GM19351 (cell line): ENCODE results near the gene PHYKPL.
"Not testable (repeated sequence)": the region's sequence is repeated elsewhere in the genome, so short reads cannot be mapped to it uniquely, and the experiment has no call there.

Experiments
- ATAC-seq: cut with Tn5 transposase; IDR thresholded peaks from one replicate; pipeline ENCODE4 v1.9.1; 2021; ENCODE audit warnings: mild to moderate bottlenecking, moderate library complexity; ENCODE audit not compliant: unreplicated experiment

The PHYKPL gene

GRCh38 chr5:178240341-178240741 lies 7.7 kb upstream of the PHYKPL start:
- no peak for ATAC-seq

GRCh38 chr5:178239626-178240301 lies 7.2 kb upstream of the PHYKPL start:
- ATAC-seq = not testable (repeated sequence)

DNA sequence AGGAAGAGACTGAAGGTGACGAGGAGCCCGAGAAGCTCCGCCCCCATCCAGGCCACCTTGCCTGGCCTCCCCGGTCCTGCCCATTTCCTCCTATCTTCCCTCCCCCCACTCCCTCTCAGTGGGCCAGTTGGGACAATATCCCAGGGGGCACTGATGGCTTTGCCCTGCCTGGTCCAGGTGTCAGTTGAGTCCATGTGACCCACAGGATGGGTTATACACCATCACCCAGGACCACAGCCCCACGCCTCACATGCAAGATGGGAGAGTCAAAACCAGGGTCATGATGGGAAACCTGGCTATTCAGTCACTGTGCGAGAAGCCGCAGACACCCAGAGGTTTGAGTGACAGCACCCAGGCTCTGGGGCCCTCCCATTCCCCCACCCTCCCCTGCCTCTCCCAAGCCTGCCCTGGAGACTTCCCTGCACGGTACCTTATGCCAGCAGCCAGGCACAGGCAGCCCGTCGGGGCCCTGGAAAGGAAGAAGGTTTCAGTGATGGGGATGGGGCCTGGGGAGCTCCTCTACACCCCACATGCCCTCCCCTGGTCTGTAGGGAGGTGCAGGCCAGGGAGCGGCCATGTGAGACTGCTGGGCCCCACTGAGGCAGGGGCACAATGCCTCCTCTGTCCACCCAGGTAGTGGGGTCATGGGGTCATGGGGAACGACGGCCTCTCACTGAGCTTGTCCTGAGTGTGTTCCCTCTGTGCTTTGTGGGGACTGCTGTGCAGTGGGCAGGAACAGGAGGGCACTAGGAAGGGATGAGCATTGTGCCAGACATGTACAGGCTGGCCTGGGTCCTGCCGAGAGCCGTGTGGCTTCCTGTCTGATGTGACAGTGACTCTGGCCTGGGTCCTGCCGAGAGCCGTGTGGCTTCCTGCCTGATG lies 6.3 kb upstream of the PHYKPL start:
- no peak for ATAC-seq

DNA sequence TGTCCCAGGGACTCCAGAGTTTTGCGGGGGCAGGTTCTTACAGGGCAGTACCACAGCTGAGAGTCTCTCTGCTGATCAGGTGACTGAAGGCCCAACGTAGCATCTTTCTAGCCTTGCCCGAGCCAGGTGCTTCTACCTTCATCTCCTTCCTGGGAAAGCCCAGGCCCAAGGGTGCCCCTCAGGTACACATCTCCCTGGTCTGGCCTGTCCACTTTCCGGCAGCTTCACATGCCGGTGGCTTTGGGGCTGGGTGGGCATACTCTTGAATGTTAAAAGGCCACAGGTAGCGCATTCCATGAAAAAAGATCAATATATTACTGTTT lies 5.7 kb upstream of the PHYKPL start:
- no peak for ATAC-seq

DNA sequence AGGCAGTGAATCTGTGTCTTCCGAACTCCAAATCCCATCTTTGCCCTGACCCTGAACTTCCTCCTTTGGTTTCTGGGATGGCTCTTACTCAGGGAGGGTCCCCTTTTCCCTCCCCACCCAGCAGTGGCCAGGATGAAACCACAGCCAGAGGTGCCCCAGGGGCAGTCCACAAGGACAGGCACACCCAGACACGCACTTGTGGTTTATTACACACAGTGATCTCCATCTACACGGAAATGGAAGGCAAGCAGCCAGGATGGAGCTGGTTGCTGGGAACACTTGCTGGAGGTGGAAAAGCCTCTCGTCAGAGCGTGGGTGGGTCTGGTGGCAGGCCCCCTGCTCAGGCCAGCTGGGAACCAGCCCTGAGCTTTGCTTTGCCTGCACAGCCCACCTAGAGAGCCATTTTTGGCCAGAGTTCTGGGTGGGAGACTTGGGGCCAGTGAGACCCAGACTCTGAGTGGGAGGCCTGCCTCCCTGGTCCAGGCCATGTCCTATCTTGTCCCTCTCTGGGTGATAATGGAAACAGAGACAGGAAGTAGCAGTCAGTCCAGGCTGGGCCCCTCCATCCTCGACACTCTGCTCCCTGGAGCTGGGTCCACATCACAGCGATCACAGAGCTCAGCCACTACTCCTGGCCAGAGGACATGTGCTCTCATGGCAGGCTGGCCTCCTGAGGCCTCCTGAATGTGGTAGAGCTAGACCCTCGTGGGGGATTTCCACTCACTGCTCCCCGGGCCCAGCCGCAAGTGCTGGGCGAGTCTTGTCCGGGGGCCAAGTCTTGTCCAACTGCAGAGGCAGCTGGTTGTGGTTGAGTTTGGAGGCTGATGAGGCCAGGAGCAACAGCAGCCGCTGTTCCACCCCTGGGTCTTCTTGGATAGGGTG lies 5.1 kb upstream of the PHYKPL start:
- no peak for ATAC-seq

GRCh38 chr5:178236679-178237078 lies 4.1 kb upstream of the PHYKPL start:
- no peak for ATAC-seq

DNA sequence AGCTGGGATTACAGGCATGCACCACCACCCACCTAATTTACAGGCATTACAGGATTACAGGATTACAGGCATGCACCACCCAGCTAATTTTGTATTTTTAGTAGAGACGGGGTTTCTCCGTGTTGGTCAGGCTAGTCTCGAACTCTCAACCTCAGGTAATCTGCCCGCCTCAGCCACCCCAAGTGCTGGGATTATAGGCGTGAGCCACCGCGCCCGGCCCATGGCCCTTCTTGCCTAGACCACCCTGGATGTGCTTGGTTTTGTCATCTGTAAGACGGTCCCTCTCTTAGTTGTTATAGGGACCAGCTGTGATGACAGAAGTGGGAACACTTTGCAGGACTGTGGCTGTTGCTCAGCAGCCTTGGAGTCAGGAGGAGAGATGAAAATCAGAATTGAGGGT lies 3.5 kb upstream of the PHYKPL start:
- no peak for ATAC-seq

DNA sequence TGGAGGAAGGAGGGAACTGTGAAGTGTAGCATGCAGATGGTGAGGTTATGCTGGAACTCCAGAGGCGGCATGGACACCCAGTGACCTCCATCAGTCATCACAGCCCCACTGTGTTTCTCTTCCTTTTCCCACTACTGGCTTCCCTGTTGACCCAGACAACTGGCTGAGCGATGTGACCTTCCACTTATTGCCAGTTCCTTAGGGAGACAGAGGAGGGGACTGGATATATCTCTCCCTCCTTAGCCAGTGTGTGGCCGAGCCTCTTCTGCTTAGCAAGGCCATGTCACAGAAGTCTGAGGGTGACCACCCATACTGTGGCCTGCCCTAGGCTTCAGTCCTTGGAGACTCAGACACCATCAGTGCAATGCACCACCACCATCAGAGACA lies 3.0 kb upstream of the PHYKPL start:
- no peak for ATAC-seq

- ATAC-seq = peak; percentile 22
Measured at GRCh38 chr5:178234750-178235587, 2.4 kb upstream of the PHYKPL start.

DNA sequence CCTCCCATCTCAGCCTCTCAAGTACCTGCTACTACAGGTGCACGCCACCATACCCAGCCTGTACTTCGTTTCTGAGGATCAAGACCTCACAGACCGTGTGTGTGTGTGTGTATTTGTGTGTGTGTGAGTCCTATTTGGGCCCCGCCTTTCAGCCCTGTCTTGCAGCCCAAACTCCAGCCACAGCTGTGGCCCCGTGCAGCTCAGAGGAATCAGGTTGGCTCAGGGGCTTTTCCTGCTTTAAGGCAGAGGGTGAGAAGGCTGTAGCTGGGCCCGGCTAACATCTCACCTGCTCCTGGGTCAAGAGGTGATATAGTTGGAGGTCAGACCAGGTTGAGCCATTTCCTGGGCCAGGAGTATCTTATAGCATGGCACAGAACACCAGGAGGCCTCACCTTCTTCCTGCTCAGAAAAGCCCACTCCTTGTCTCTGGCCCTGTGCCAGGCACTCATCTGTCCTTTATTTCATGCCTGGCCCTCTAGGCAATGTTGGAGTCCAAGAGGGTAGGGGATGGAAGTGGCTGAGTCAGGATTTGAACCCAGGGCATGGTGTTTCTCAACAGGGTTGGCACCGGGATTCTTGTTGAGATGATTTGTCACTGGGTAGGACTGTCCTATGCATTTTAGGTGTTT lies 1.6 kb upstream of the PHYKPL start:
- ATAC-seq = no peak

GRCh38 chr5:178232920-178233429 lies 373 bp upstream of the PHYKPL start:
- ATAC-seq = no peak

DNA sequence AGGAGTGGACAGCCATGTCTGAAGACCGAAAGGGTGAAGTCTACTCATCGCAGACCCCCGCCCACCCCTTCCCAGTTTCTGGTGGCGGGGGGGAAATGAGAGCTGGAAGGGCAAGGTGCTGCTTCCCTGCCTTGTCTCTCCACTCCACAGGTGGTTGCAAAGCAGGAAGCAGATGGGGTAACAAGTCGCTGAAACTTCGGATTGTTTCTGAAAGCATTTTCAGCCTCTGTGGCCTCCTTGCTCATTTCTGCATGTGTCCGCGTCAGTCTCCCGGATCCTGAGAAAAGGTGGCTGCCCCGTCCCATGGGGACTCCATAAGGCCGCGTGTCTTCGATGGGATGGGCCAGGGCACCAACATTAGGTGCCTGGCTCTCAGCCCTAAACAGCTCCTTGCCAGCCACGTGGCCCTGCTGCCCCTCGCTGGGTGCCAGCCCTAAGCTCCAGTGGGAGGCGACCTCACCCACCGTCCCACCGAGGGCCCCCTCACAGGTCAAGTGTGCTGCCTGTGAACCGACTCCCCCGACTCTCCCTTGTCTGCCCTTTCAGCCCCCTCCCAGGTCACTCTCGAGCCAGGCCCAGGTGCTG lies 971 bp downstream of the PHYKPL start:
- peak; percentile 1 for ATAC-seq

GRCh38 chr5:178230879-178231538 lies 1.6 kb downstream of the PHYKPL start:
- no peak for ATAC-seq

DNA sequence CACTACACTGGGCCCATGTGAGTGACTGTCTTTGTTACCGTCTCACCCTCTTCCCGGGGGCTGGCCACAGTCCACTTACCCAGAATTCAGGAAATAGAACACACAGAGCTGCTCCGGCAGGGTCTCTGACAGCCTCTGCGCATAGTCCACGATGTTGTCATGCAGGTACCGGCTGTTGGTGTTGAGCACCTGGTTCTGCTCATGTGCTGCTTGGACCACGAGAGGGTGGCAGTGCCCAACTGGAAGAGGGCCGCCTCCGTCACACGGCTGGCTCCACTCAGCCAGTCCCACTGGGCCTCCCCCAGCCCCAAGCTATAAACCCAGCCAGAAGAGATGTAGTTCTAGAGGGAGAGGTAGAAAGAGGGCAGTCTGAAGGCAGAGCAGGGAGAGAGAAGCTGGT lies 2.7 kb downstream of the PHYKPL start:
- no peak for ATAC-seq

- ATAC-seq = not testable (repeated sequence)
Measured at GRCh38 chr5:178229111-178229510, 3.5 kb downstream of the PHYKPL start.

GRCh38 chr5:178228609-178229008 lies 4.0 kb downstream of the PHYKPL start:
- no peak for ATAC-seq

DNA sequence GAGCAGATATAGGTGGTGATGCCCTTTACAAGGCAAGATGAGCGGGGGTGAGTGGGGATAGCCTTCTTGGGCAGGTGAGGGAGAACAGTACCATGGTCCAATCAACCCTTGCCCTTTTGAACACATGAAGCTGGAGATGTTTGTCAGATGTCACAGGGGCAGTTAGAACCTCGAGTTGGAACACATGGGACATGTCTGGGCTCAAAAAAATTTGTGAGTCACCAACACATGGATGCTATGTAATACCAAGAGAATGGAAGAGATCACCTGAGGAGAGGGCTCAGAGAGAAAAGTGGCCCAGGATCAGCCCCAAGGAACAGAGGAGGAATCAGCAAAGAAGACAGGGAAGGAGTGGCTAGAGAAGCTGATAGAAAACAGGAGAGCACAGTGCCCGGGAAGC lies 4.7 kb downstream of the PHYKPL start:
- no peak for ATAC-seq

GRCh38 chr5:178227138-178227659 lies 5.4 kb downstream of the PHYKPL start:
- ATAC-seq = no peak

DNA sequence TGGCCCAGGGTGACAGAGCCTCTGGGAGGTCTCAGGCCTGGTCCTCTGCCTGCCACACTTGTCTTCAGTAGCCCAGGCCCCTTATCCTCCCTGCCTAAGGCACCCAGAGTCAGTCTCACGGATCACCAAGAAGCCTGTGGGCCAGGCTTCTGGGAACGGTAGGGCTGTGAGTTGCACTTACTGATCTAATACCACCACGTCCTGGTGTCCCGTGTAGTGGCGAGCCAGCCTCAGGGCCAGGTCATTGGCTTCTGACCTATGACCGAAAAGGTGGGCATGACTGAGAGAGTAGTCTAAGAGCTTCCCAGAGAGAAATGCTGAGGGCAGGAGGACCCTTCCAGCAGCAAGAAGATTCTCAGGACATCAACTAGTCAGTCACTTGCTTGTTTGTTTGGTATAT lies 7.4 kb downstream of the PHYKPL start:
- ATAC-seq = no peak
